IPS DF 4.7 (cell line): ENCODE measurements around the gene WFDC5.
"Not testable (repeated sequence)": the region's sequence is repeated elsewhere in the genome, so short reads cannot be mapped to it uniquely, and the experiment has no call there.

ENCODE experiments used
- DNase-seq: peaks from one replicate; pipeline ENCODE4 v3.0.0-alpha.2; 2013; ENCODE audit warnings: low spot score; ENCODE audit errors: extremely low read depth

WFDC5 gene, protein sequence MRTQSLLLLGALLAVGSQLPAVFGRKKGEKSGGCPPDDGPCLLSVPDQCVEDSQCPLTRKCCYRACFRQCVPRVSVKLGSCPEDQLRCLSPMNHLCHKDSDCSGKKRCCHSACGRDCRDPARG

DNA sequence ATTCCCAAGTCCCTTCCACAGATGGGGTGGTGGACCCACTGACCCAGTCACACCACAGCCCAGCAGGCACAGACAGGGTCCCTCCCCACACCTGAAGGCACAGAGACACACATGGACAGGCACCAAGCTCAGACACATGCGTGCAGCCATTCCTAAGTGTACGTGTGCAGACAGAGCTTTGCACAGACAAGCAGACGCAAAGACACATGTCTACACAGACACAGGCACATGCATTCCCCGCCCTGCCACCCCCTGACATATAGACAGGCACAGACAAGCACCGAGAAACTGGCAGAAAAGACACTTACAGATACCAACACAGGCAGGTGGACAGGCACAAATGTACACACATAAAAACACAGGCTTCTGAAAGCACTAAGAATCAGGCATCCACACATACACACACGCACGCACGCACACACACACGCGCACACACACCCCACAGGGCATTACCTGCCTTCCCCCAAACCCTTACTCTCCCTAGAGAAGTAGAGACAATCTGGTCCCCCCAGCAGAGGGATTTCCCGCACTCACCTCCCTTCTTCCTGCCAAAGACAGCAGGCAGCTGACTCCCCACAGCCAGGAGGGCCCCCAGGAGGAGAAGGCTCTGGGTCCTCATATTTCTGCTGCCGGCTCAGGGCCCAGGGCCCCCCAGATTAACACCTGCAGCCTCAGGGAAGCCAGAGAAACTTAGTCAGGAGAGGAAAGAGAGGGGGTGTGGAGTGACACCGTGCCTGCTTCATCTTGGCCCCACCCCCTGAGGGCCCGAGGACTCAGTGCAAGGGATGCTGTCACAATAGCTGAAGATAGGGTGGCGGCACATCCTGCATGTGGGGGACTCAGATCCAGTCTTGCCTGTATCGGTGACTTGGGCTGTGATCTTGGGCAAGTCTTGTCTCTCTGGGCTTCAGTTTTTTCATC lies at the start of gene WFDC5:
TSS of gene WFDC5 (minus strand) at position 710 of the 921 bp plus-strand sequence. CDS start at position 619, 91 bp downstream.
- no peak for DNase-seq

DNA sequence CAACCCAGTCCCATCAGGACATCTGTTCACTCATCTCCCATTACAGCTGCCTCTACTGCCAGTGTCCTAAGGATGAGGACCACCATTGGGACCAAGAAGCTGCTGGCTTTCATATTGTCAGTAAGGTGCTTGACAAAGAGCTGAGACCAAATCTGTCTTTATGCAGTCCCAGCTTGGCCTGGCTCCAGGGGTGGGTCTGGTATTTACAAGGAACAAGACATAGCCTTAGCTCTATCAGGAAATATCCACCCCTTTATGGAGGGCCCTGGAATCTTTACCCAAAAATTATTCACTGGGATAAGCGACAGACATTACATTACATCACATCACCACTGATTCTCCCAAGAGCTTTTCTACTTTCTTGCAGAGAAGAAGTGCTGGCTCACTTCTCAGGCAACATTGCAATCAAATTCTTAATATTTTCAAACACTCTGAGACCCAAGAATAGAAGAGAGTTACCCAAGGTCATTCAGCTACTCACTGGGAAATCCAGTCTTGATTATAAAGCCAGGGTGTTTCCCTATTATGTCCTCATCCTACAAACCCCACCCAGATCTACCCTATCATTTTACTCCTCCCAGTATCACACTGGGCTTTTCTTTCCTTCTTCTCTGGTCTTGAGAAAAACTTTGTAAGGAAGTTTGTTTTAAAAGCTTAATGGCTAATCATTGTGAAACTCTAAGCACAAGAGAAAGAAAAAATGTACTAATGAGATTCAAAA lies 48.3 kb upstream of the WFDC5 start:
- no peak for DNase-seq

DNA sequence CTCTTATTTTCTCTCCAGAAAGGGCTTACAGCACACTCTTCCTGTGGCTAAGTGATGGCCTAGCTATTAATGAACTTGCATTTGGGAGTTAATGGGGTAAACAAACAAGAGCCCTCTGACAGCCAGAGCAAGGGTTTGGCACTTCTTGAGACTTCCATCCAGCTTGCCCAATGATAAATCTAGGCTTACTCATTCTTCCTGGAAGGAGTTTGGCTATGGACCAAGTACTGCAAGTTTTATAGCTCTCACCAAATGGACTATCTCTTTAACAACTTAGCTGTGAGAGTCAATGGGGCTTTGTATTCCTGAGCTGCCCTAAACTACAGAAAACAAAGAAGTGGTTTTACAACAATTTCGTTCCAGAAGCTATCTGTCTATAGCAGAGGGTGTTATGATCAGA lies 43.0 kb upstream of the WFDC5 start:
- DNase-seq = no peak

DNA sequence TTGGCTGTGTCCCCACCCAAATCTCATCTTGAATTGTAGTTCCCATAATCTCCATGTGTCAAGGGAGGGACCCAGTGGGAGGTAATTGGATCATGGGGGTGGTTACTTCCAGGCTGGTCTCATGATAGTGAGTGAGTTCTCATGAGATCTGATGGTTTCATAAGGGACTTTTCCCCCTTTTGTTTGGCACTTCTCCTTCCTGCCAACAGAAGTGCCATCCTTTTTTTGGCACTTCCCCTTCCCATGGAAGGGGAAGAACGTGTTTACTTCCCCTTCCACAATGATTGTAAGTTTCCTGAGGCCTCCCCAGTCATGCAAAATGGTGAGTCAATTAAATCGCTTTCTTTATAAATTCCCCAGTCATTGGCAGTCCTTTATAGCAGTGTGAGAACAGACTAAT lies 41.7 kb upstream of the WFDC5 start:
- DNase-seq = no peak

DNA sequence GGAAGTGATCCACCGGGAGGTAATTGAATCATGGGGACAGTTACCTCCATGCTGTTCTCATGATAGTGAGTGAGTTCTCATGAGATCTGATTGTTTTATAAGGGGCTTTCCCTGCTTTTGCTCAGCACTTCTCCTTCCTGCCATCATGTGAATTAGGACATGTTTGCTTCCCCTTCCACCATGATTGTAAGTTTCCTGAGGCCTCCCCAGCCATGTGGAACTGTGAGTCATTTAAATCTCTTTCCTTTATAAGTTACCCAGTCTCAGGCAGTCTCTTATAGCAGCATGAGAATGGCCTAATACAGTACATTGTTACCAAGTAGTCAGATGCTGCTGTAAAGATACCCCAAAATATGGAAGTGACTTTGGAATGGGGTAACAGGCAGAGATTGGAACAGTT lies 39.8 kb upstream of the WFDC5 start:
- not testable (repeated sequence) for DNase-seq

DNA sequence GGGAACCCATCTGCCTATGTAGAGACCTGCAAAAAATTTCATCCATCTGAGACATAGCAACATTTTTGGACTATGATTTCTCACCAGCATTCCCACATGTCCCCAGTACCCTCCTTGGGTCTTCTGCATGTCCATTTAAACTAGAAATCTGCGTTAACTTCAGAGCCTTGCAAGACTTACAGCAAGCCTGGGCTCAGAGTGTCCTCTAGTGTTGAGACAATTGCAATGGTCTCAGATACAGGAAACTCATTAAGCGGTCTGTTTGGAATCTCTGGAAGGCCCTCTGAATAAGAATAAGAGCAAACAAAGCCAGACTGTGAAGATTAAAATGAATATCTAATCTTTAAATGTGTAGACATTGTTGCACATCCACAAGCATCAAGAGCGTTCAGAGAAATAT lies 39.2 kb upstream of the WFDC5 start:
- DNase-seq = no peak

DNA sequence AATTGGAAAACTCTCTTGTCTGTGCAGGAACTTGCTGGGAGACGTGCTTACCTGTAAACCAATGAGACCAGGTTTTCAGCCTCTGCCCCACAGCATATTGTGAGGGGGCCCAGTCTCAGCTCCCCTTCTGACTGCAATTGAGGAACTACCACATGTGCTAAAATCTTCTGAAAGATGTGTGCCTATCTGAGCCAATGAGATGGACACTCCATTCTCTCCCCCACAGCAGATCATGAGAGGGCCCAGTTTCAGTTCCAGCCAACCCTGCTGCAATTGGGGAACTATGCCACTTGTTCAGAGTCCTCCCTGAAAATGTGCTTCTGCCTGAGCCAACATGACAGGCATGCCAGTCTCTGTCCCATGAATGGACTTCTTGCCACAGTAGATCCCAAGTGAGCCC lies 38.8 kb upstream of the WFDC5 start:
- no peak for DNase-seq

DNA sequence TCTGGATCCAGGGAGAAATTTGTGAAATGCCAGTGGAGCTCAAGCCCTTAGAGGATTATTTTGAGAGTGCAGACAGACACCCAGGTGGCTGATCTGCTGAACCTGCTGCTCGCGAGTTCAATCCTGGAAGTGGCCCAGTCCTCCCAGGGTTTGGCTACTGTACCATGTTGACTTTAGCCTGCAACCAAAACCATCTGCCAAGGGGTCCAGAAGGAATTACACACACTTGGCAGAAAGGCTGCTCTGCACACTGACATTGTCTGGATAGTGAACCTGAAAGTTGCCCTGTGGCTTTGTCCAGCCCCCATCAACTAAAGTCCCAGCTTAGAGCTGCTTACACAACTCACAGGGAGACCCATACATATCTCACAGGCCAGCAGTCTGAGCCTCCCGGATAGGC lies 38.2 kb upstream of the WFDC5 start:
- no peak for DNase-seq

DNA sequence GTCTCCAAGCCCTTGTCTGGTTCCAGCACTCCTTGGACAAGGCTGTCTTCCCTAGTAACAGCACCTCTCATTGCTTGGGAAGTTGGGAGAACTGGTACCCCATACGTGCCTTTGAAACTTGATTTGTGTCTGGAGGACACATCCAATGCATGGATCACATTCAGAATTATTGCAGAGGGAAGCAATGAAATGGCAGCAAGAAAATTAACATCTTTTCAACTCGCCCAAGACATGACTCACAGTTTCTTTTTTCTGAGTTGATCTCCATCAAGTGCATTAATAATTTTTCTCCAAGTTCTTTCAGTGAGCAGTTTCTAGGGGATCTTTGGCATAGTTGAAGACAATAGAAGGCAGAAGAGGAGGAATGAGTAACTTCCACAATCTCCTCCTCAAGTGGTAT lies 37.4 kb upstream of the WFDC5 start:
- DNase-seq = no peak

DNA sequence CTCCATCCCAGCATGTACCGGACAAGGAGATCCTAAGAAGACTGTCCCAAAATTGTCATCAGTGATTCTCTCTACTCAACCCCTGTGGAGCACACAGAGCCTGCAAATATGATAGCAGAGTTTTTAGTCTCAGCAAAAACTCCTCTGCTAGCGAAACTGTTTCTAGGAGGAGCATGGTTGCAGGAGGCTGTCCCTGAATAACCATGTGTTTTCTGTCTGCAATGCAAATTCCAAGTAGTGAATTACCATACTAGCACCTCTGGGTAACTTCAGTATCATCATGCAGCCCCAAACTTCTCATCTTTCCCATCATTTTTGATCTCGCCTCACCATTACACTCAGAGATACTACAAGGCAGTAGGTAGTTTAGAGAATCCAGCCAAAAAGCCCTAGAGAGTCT lies 34.1 kb upstream of the WFDC5 start:
- DNase-seq = no peak

DNA sequence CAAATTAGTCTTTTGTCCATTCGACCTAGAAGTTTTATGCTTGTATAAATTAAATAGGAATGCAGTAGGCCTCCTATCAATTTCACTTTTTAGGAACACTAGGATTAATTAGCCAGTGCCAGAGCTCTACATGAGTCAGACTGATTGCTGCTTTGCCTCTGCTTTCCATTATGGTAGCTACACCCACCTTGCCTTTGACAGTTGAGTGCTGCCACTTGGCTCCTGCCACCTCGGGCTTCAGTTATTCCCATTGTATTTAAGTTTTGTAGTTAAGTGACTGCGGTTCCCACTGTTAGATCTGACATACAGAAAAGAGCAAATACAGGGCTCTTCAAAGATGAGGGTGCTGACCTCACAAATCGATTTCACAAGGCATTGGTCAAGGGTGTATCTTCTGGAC lies 25.9 kb upstream of the WFDC5 start:
- no peak for DNase-seq

DNA sequence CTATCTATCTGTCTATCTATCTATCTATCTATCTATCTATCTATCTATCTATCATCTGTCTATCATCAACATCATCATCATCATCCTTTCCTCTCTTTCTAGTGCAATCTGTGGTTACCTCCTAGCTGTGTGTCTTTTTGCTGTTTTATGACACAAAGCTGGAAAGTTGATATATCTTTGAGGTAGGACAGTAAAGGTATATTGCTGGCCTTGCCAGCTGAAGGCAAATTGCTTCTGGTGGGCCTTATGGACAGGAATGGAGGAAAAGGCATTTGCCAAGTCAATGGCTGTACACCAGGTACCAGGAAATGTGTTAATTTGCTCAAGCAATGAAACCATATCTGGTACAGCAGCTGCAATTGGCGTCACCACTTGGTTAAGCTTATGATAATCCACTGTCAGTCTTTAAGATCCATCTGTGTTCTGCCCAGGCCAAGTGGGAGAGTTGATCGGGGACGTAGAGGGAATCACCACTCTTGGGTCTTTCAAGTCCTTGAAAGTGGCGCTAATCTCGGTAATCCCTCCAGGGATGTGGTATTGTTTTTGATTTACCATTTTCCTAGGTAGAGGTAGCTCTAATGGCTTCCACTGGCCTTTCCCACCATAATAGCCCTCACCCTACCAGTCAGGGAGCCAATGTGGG lies 24.9 kb upstream of the WFDC5 start:
- DNase-seq = not testable (repeated sequence)

DNA sequence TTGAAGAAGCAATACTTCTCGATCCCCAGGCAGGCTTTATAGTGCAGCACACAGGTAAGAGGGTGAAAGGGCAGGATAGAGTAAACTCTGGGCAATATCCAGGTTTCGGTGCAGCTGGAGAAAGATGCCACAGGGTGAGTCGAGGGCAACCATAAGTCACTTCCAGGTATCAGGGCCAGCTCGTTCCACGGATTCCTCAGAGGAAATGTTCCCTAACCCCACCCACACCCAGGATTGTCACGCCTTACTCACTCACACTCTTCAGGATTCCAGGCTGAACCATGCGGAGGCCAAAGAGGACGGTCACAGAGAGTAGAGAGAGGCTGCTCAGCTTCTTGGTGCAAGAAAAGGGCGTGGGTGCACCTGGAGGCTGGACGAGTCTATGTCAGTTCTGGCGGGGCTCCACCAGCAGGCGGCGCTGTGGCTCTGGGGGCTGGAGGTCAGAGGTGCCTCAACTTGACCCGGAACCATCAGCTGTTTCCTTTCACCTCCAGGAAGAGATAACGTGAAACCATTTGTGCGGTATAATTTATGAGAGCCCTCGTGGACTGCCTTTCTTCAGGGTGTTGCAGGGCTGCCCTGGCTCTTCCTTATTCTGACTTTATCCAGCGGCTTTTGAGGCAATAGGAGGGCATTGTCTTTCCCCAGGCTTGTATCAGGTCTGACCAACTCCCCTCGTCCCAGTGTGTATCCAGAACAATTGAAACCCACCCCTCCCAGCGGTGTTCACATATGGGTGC lies 23.8 kb upstream of the WFDC5 start:
- peak; percentile 38 for DNase-seq

DNA sequence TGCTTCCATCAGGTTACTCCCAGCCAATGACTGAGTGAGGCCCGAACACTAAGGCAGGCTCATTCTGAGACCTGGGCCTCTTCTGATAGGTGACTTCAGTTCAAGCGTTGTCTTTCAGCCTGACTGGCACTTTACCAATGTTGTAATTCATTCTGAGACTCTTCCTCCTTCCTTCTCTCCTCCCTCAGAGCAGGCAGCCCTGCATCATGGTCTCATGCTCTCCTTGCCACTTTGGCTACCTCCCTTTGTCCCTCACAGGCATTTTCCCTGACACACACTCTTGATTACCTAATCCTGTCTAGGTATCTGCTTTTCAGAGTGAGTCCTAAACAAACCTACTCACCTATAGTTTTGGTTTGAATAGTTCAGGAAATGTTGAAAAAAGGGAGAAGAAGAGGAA lies 21.9 kb upstream of the WFDC5 start:
- no peak for DNase-seq

DNA sequence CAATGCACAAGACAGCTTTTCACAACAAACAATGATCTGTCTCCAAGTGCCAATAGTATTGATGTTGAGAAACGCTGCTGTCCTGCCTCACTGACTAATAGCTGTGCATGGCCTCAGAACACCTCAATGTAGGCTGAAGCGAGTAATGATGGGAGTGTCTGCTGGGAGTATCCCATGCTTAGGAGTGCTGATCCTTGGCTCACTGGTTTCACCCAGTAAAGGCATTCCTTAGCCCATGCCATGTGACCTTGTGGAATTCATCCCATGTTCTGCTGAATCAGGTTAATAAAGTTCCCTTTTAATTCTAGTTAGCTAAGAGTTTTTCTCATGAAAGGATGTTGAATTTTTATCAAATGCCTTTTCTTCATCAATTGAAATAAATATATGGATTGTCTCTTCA lies 13.1 kb upstream of the WFDC5 start:
- DNase-seq = no peak

DNA sequence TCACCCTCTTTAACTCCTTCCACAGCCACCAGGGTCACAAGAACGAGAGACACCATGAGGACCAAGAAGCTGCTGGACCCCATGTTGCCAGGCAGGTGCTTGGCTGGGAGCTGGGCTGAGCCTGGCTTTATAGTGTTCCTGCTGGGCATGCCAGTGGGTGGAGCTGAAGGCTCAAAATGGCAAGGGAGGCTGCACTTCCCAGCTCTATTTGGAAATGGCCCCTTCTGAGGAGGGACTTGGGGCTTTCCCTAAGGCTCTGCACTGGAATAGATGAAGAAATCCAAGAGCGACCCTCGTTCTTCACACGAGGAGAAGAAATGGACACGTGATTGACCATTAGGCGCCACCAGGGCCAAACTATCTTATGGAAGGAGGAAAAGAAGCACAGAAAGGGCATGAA lies 9.4 kb upstream of the WFDC5 start, which contains the start of gene WFDC12:
TSS of gene WFDC12 (minus strand) at position 101 of the 400 bp plus-strand sequence. CDS start at position 83, 18 bp downstream.
- no peak for DNase-seq

DNA sequence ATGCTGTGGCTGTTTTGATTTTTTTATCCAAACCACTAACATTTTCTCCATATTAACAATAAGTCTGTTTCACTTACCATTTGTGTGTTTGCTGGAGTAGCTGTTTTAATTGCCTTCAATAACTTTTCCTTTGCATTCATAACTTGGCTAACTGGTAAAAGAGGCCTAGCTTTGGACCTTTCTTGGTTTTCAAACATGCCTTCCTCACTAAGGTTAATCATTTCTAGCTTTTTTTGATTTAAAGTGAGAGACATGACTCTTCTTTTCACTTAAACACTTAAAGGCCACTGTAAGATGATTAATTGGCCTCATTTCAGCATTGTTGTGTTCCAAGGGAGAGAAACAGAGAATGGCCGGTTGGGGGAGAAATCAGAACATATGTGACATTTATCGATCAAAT lies 6.4 kb upstream of the WFDC5 start:
- no peak for DNase-seq

DNA sequence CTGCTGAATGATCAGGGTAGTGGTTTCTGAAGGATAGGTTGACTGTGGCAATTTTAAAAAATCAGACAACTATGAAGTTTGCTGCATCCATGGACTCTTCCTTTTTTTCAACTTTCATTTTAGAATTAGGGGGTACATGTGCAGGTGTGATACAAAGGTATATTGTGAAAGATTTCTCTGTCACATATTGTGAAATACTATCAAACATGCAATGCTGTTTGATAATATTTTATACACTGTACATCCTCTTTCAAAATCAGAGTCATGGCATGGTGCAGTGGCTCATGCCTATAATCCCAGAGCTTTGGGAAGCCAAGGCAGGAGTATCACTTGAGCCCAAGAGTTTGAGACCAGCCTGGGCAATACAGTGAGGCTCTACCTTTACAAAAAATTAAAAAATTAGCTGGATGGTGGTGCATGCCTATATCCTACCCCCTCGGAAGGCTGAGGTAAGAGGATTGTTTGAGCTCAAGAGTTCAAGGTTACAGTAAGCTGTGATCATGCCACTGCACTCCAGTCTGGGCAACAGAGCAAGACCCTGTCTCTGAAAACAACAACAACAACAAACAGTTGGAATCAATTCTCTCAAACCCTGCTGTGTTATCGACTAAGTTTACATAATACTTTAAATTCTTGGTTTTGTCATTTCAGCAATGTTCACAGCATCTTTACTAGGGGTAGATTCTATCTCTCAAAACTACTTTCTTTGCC lies 4.7 kb upstream of the WFDC5 start:
- DNase-seq = no peak

DNA sequence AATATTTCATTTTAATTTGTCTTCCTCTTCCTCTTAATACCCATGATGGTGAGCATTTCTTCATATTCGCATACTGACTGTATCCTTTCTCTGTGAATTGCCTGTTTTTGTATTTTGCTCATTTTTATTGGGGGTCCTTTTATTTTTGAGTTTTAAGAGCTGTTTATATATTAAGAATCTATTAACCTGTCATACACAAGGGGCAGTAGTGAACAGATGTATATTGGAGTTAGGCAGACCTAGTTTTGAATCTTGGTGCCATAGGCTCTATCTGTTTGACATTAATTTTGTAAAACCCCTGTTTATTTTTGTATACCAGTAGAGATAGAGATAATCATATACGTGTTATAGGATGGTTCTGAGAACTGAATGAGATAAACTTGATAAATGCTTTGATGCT lies 3.1 kb upstream of the WFDC5 start:
- no peak for DNase-seq

DNA sequence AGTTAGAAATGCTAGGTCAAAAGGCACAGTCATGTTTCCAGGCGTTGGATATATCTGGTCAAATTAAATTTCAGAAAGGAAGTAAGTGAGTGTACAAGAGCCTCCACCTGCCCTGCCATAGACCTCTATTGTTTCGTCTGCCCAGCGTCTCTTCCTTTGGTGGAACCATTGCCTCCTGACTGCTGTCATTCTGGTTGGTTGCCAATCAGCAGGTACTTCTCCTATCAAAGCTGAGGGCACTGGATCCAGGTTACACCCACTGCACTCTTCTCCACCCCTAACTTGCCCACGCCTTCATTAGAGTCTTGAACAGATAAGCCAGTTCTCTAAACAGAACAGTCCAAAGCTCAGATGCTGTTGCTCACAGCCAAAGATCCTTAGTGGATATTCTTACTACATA lies 2.6 kb upstream of the WFDC5 start:
- DNase-seq = no peak
